Measurements from ENCODE around the gene ELAVL2. TPM values are rescaled to one million over a fixed set of nuclear protein-coding genes. Genes with fewer than 3 reads are reported as not detected.

Gene ELAVL2
- total RNA-seq, 1 experiment from 2014 or later: 16.8 TPM

GRCh38 chr9:23812673-23813072, 13.4 kb downstream of the ELAVL2 start:
- H2BK15ac ChIP-seq (ENCODE audit: low read depth, low read length): no peak overlapping the region
- Mint-ChIP-seq H3K27ac (no peak overlapping the region), H3K4me3 (no peak overlapping the region), H3K27me3 (ENCODE audit: low read depth) (no peaks in the 10 kb centered on the region), H3K9me3 (no peaks in the 10 kb centered on the region), H3K4me1 (peaks cover 83 to 87% of the 10 kb centered on the region in 2 experiments), H3K36me3 (ENCODE audit: insufficient read depth in 1 of 3, low read depth in 3 of 3) (no peaks in the 10 kb centered on the region; a peak in 1 of 7 replicates)
- H3K18ac ChIP-seq (ENCODE audit: insufficient read length, low read depth, low read length): no peak overlapping the region
- H4K8ac ChIP-seq (replicated peaks; ENCODE audit: insufficient read length, low read depth, low read length): no peak overlapping the region
- no peak overlapping the region for H3K56ac ChIP-seq (ENCODE audit: insufficient read length, low read depth, low read length)
- H3K23me2 ChIP-seq (ENCODE audit: insufficient read length, low read depth, low read length, poor library complexity, severe bottlenecking): no peaks in the 10 kb centered on the region
- no peak overlapping the region for H3K27ac ChIP-seq (ENCODE audit: insufficient read length, low read depth, low read length)
- no peaks in the 10 kb centered on the region for H3K9me3 ChIP-seq (ENCODE audit: control insufficient read depth, low read depth, low read length)
- no peak overlapping the region for H2BK12ac ChIP-seq (ENCODE audit: insufficient read length, low read depth, low read length)
- H3K27me3 ChIP-seq (ENCODE audit: insufficient read depth, low read length): no peaks in the 10 kb centered on the region
- no peak overlapping the region for H3T11ph ChIP-seq (ENCODE audit: low read length)
- no peak overlapping the region for H4K5ac ChIP-seq (ENCODE audit: insufficient read length, low read depth, low read length)
- no peak overlapping the region for H3K4me2 ChIP-seq (ENCODE audit: insufficient read depth, insufficient read length, low read length)
- no peak for DNase-seq
- no peak overlapping the region for H4K91ac ChIP-seq (ENCODE audit: insufficient read length, low read depth, low read length)
- H3K9ac ChIP-seq (ENCODE audit: extremely low read depth, insufficient read length, low read length): no peak overlapping the region
- H2BK20ac ChIP-seq (ENCODE audit: low read depth, low read length, poor library complexity, severe bottlenecking): no peak overlapping the region
- no peak overlapping the region for H2BK120ac ChIP-seq (ENCODE audit: low read depth, low read length, poor library complexity, severe bottlenecking)
- peaks cover 62% of the 10 kb centered on the region; the same call in 1 of the 2 replicates for H3K79me2 ChIP-seq (ENCODE audit: insufficient read depth, low read length)
- no peak overlapping the region for H3K23ac ChIP-seq (ENCODE audit: insufficient read length, low read depth, low read length)
- no CpG with 5 or more reads among the region's 1 CpG for WGBS (ENCODE audit: extremely low coverage, insufficient read length, low lambda C conversion rate)
- TF ChIP-seq, protein P1, sequence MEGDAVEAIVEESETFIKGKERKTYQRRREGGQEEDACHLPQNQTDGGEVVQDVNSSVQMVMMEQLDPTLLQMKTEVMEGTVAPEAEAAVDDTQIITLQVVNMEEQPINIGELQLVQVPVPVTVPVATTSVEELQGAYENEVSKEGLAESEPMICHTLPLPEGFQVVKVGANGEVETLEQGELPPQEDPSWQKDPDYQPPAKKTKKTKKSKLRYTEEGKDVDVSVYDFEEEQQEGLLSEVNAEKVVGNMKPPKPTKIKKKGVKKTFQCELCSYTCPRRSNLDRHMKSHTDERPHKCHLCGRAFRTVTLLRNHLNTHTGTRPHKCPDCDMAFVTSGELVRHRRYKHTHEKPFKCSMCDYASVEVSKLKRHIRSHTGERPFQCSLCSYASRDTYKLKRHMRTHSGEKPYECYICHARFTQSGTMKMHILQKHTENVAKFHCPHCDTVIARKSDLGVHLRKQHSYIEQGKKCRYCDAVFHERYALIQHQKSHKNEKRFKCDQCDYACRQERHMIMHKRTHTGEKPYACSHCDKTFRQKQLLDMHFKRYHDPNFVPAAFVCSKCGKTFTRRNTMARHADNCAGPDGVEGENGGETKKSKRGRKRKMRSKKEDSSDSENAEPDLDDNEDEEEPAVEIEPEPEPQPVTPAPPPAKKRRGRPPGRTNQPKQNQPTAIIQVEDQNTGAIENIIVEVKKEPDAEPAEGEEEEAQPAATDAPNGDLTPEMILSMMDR (conservative IDR thresholded peaks at IDR 0.05): no peak
- H2AK5ac ChIP-seq (ENCODE audit: insufficient read length, low read length): no peak overlapping the region
- H3K79me1 ChIP-seq (ENCODE audit: insufficient read depth, low read depth, low read length, poor library complexity, severe bottlenecking): peaks cover 3% of the 10 kb centered on the region
- H3K4me1 ChIP-seq (ENCODE audit: insufficient read depth, low read length): peaks cover 12% of the 10 kb centered on the region
- no peak overlapping the region for H2BK5ac ChIP-seq (ENCODE audit: insufficient read length, low read length)
- no peaks in the 10 kb centered on the region for H4K20me1 ChIP-seq (ENCODE audit: control insufficient read depth, insufficient read depth, insufficient read length)
- H3K4ac ChIP-seq (ENCODE audit: low read depth, low read length): no peak overlapping the region
- no peak overlapping the region for H3K14ac ChIP-seq (ENCODE audit: insufficient read depth, low read length)
- H2AFZ ChIP-seq (ENCODE audit: low read length): no peak overlapping the region
